Midbrain (tissue), 1 donor: ENCODE data around the gene MAGI2.

ENCODE experiments used
- DNase-seq: peaks from one replicate; lab custom pipeline; 2025; lab: John Stamatoyannopoulos, UW

MAGI2 gene

DNA sequence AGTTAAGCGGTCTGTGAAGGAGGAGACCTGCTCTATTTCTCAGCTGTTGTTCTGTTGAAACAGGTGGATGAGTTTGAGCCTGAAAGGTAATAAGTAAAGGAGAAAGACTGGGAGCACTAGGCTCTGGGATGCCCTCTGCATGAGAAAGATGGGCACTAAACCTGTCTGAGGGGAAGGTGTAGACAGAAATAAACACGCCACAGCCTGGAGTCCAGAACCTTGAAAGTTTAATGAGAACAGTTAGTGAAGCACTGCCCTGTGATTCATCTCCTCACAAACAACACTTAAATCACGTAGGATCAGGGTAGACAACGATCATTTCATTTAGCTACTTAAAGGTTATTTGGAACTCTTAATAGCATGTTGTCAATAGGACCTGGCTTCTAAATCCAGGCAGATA, 1461.8 kb downstream of the MAGI2 start:
- DNase-seq, result no peak

DNA sequence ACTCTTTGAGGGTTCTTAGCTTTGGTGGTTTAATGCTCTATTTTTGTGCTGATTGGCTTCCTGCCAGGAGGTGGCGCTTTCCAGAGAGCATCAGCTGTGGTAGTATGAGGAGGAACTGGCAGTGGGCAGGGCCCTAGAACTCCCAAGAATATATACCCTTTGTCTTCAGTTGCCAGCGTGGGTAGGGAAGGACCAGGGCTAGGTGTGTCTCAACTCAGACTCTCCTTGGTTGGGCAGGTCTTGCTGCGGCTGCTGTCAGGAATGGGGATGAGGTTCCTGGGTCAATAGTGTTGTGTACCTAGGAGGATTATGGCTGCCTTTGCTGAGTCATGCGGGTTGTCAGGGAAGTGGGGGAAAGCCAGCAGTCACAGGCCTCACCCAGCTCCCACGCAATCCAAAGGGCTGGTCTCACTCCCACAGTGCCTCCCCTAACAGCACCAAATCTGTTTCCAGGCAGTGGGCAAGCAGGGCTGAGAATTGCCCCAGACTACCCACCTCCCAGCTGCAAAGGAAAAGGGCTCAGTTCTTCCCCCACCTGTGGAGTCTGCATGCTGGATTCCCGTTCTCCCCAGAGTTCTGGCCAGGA, 1463.4 kb downstream of the MAGI2 start:
- no peak for DNase-seq

- DNase-seq, result no peak
Measured at GRCh38 chr7:77985974-77986339, 1467.5 kb downstream of the MAGI2 start.

GRCh38 chr7:77985232-77985973, 1468.1 kb downstream of the MAGI2 start:
- no peak for DNase-seq

DNA sequence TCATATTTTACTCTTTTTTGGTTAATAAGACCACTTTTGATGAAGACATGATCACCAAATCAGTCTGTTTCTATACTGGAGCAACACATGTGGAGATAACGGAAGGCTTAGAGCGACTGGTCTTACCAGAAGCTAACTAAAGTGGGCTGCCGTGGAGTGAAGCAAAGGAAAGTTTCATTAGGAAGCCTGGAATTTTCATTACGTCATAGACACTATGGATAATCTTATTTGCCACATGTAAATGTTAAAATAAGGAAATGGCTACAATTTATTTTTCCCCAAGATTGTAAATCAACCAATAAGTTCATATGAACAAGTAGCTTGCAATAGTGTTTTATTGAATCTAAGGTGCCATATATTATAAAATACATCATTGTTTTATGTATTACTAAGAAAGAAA, 1469.5 kb downstream of the MAGI2 start:
- no peak for DNase-seq

- no peak for DNase-seq
Measured at GRCh38 chr7:77982926-77983550, 1470.4 kb downstream of the MAGI2 start.

- DNase-seq, result no peak
Measured at GRCh38 chr7:77980087-77980713, 1473.3 kb downstream of the MAGI2 start.

DNA sequence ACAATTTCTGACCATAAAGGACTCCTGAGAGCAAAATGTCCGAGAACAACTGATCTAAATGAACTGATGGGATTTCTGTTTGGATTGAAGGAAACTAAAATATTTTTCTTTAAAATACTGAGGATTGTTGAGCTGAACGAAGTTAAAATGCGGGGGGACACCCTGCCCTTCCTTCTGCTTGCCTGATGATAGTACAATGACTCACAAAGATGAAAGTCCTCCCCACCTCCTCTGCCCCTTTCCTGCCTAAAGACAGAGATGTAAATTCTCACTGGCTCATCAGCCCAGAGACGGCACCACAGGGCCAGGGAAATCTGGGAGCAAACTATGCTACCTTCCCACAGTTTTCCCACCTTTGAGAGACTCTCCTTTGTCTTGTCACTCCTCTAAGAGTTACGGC, 1474.2 kb downstream of the MAGI2 start:
- no peak for DNase-seq

- DNase-seq, result no peak
Measured at GRCh38 chr7:77975672-77976480, 1477.6 kb downstream of the MAGI2 start.

- no peak for DNase-seq
Measured at GRCh38 chr7:77971726-77972125, 1481.7 kb downstream of the MAGI2 start.

- DNase-seq, result no peak
Measured at GRCh38 chr7:77967429-77967828, 1486.0 kb downstream of the MAGI2 start.
